H9 (cell line): ENCODE results near the gene ARHGAP15. TPM values are rescaled to one million over a fixed set of nuclear protein-coding genes. Genes with fewer than 3 reads are reported as not detected.
A peak's percentile ranks its signal among the peaks of the same experiment; 100 is the strongest.

Experiments used
- DNase-seq: peaks from one replicate; pipeline ENCODE4 v3.0.0-alpha.2; 2017
- H2AFZ ChIP-seq: one replicate; pipeline ENCODE4 v1.6.1; 2013; ENCODE audit warnings: mild to moderate bottlenecking, low read length, control low read depth, moderate library complexity
- H2AK5ac ChIP-seq: 2 replicates; pipeline ENCODE4 v1.6.1; 2013; ENCODE audit warnings: low read length, control low read depth, mixed read lengths; ENCODE audit not compliant: insufficient read length
- H2BK120ac ChIP-seq: one replicate; pipeline ENCODE4 v1.6.1; 2013; ENCODE audit warnings: low read depth, mild to moderate bottlenecking, low read length, control low read depth, inconsistent platforms; ENCODE audit not compliant: poor library complexity, severe bottlenecking
- H2BK12ac ChIP-seq: 2 replicates; pipeline ENCODE4 v1.6.1; 2013; ENCODE audit warnings: low read length, control low read depth, mixed read lengths, low read depth; ENCODE audit not compliant: insufficient read length
- H2BK15ac ChIP-seq: 2 replicates; pipeline ENCODE4 v1.6.1; 2013; ENCODE audit warnings: low read depth, low read length, control low read depth
- H2BK20ac ChIP-seq: one replicate; pipeline ENCODE4 v1.6.1; 2013; ENCODE audit warnings: low read depth, mild to moderate bottlenecking, low read length, control low read depth, inconsistent platforms; ENCODE audit not compliant: poor library complexity, severe bottlenecking
- H2BK5ac ChIP-seq: 2 replicates; pipeline ENCODE4 v1.6.1; 2013; ENCODE audit warnings: low read length, control low read depth, mixed read lengths; ENCODE audit not compliant: insufficient read length
- H3K14ac ChIP-seq: 2 replicates; pipeline ENCODE4 v1.6.1; 2013; ENCODE audit warnings: low read length, control low read depth; ENCODE audit not compliant: insufficient read depth
- H3K18ac ChIP-seq: 2 replicates; pipeline ENCODE4 v1.6.1; 2013; ENCODE audit warnings: low read depth, mild to moderate bottlenecking, mixed read lengths, low read length, control low read depth; ENCODE audit not compliant: insufficient read length
- H3K23ac ChIP-seq: 2 replicates; pipeline ENCODE4 v1.6.1; 2013; ENCODE audit warnings: low read length, control low read depth, mixed read lengths, low read depth; ENCODE audit not compliant: insufficient read length
- H3K23me2 ChIP-seq: 2 replicates; pipeline ENCODE4 v1.6.1; 2013; ENCODE audit warnings: low read depth, mild to moderate bottlenecking, mixed read lengths, low read length, control low read depth; ENCODE audit not compliant: insufficient read length, poor library complexity, severe bottlenecking
- H3K27ac ChIP-seq: 2 replicates; pipeline ENCODE4 v1.5.1; 2013; ENCODE audit warnings: low read length, control low read depth, mixed read lengths, low read depth; ENCODE audit not compliant: insufficient read length
- H3K27me3 ChIP-seq: 2 replicates; pipeline ENCODE4 v1.6.1; 2013; ENCODE audit warnings: low read length, control low read depth, inconsistent platforms; ENCODE audit not compliant: insufficient read depth
- H3K4ac ChIP-seq: 2 replicates; pipeline ENCODE4 v1.6.1; 2013; ENCODE audit warnings: low read depth, mild to moderate bottlenecking, control low read depth, inconsistent platforms, low read length, moderate library complexity
- H3K4me1 ChIP-seq: 2 replicates; pipeline ENCODE4 v1.6.1; 2013; ENCODE audit warnings: low read length, control low read depth, inconsistent platforms; ENCODE audit not compliant: insufficient read depth
- H3K4me2 ChIP-seq: 2 replicates; pipeline ENCODE4 v1.6.1; 2013; ENCODE audit warnings: low read length, control low read depth, mixed read lengths; ENCODE audit not compliant: insufficient read length, insufficient read depth
- H3K56ac ChIP-seq: 2 replicates; pipeline ENCODE4 v1.6.1; 2013; ENCODE audit warnings: low read depth, mild to moderate bottlenecking, mixed read lengths, low read length, control low read depth; ENCODE audit not compliant: insufficient read length
- H3K79me1 ChIP-seq: 2 replicates; pipeline ENCODE4 v1.6.1; 2013; ENCODE audit warnings: low read depth, mild to moderate bottlenecking, moderate library complexity, low read length, control low read depth, inconsistent platforms; ENCODE audit not compliant: insufficient read depth, poor library complexity, severe bottlenecking
- H3K79me2 ChIP-seq: 2 replicates; pipeline ENCODE4 v1.6.1; 2013; ENCODE audit warnings: low read length, control low read depth, inconsistent platforms; ENCODE audit not compliant: insufficient read depth
- H3K9ac ChIP-seq: 2 replicates; pipeline ENCODE4 v1.6.1; 2013; ENCODE audit warnings: low read length, control low read depth, mixed read lengths; ENCODE audit not compliant: insufficient read length; ENCODE audit errors: extremely low read depth
- H3K9me3 ChIP-seq: one replicate; pipeline ENCODE4 v1.6.1; 2013; ENCODE audit warnings: low read depth, low read length, inconsistent platforms; ENCODE audit not compliant: control insufficient read depth
- H3T11ph ChIP-seq: one replicate; pipeline ENCODE4 v1.6.1; 2013; ENCODE audit warnings: mild to moderate bottlenecking, low read length, control low read depth, inconsistent platforms
- H4K20me1 ChIP-seq: one replicate; pipeline ENCODE4 v1.6.1; 2013; ENCODE audit not compliant: control insufficient read depth, insufficient read length, insufficient read depth
- H4K5ac ChIP-seq: 2 replicates; pipeline ENCODE4 v1.6.1; 2013; ENCODE audit warnings: low read depth, mild to moderate bottlenecking, mixed read lengths, low read length, control low read depth; ENCODE audit not compliant: insufficient read length
- H4K8ac ChIP-seq: replicated peaks from 2 replicates; pipeline ENCODE4 v1.6.1; 2013; ENCODE audit warnings: low read length, control low read depth, mixed read lengths, low read depth; ENCODE audit not compliant: insufficient read length
- H4K91ac ChIP-seq: 2 replicates; pipeline ENCODE4 v1.6.1; 2013; ENCODE audit warnings: low read depth, mild to moderate bottlenecking, moderate library complexity, mixed read lengths, low read length, control low read depth; ENCODE audit not compliant: insufficient read length
- H3K27ac Mint-ChIP-seq, 3 experiments: 2 replicates in 2 of 3; 3 replicates in 1 of 3; pipeline ENCODE4 v1.8.0; 2020 to 2021; ENCODE audit warnings: mixed read lengths in 3 of 3, mild to moderate bottlenecking in 1 of 3, moderate library complexity in 1 of 3
- H3K27me3 Mint-ChIP-seq: 2 replicates; pipeline ENCODE4 v1.8.0; 2021; ENCODE audit warnings: low read depth, mild to moderate bottlenecking, moderate library complexity, mixed read lengths
- H3K36me3 Mint-ChIP-seq, 3 experiments: 2 replicates in 2 of 3; 3 replicates in 1 of 3; pipeline ENCODE4 v1.8.0; 2020 to 2021; ENCODE audit warnings: low read depth in 3 of 3, mixed read lengths in 3 of 3; ENCODE audit not compliant: insufficient read depth in 1 of 3
- H3K4me1 Mint-ChIP-seq, 2 experiments: 2 replicates each; pipeline ENCODE4 v1.8.0; 2020; ENCODE audit warnings: mixed read lengths in 2 of 2
- H3K4me3 Mint-ChIP-seq, 2 experiments: 2 replicates in 1 of 2; 3 replicates in 1 of 2; pipeline ENCODE4 v1.8.0; 2020 to 2021; ENCODE audit warnings: mild to moderate bottlenecking in 2 of 2, mixed read lengths in 2 of 2, moderate library complexity in 1 of 2
- H3K9me3 Mint-ChIP-seq, 2 experiments: 2 replicates in 1 of 2; 3 replicates in 1 of 2; pipeline ENCODE4 v1.8.0; 2020; ENCODE audit warnings: mild to moderate bottlenecking in 2 of 2, mixed read lengths in 2 of 2, moderate library complexity in 1 of 2
- CTCF ChIP-seq: fragments of 200-600 bp; sonication (generic); conservative IDR thresholded peaks from 3 replicates; pipeline ENCODE4 v1.8.0; 2021; ENCODE audit warnings: antibody characterized with exemption, mild to moderate bottlenecking
- WGBS: extraction: QIAGEN DNeasy Blood & Tissue Kit; methylation state at CpG from one replicate; pipeline ENCODE4 v1.1.7; 2013; ENCODE audit warnings: missing lambda C conversion rate, low lambda C conversion rate, mixed read lengths; ENCODE audit not compliant: insufficient read length; ENCODE audit errors: extremely low coverage; 5-methylcytosine and 5-hydroxymethylcytosine counted together
- total RNA-seq: library from RNA; stranded (reverse); gene quantifications from 2 replicates; pipeline ENCODE4 v1.2.1, GENCODE V29; 2021

The ARHGAP15 gene
- total RNA-seq, 1 experiment from 2014 or later, result not detected

- WGBS, result no CpG with 5 or more reads among the region's 5 CpGs
- no peak overlapping the region for H2BK12ac ChIP-seq
Measured at GRCh38 chr2:143607231-143608062, 478.2 kb downstream of the ARHGAP15 start.

More at GRCh38 chr2:143607231-143608062, 478.2 kb downstream of the ARHGAP15 start:
- H2AK5ac ChIP-seq, result no peak overlapping the region
- Mint-ChIP-seq H3K27me3 (no peaks in the 10 kb centered on the region), H3K4me3 (no peak overlapping the region), H3K27ac (peak overlapping the region; percentile 24 to 84 (median 83); a peak in 5 of 7 replicates), H3K36me3 (no peaks in the 10 kb centered on the region; a peak in 1 of 7 replicates), H3K4me1 (peaks cover 55 to 63% of the 10 kb centered on the region in 2 experiments), H3K9me3 (no peaks in the 10 kb centered on the region)
- H3K56ac ChIP-seq, result no peak overlapping the region
- H3K9ac ChIP-seq, result no peak overlapping the region
- no peak for TF ChIP-seq CTCF
- H4K5ac ChIP-seq, result no peak overlapping the region
- peak overlapping the region; percentile 40 for H2AFZ ChIP-seq
- H3K79me1 ChIP-seq, result no peaks in the 10 kb centered on the region
- H2BK15ac ChIP-seq, result no peak overlapping the region
- H3K9me3 ChIP-seq, result no peaks in the 10 kb centered on the region
- H2BK5ac ChIP-seq, result no peak overlapping the region
- no peak overlapping the region for H3K18ac ChIP-seq
- H2BK20ac ChIP-seq, result no peak overlapping the region
- peak overlapping the region; percentile 17 for H3T11ph ChIP-seq
- H3K4me2 ChIP-seq, result peak overlapping the region; percentile 37
- no peak overlapping the region for H3K23ac ChIP-seq
- peak; percentile 34 for DNase-seq
- no peaks in the 10 kb centered on the region for H3K79me2 ChIP-seq
- H3K4me1 ChIP-seq, result peaks cover 10% of the 10 kb centered on the region; the same call in 1 of the 2 replicates
- no peak overlapping the region; the same call in 1 of the 2 replicates for H3K14ac ChIP-seq
- no peaks in the 10 kb centered on the region for H3K27me3 ChIP-seq
- H3K23me2 ChIP-seq, result no peaks in the 10 kb centered on the region
- peak overlapping the region; percentile 51 for H3K27ac ChIP-seq
- no peak overlapping the region for H2BK120ac ChIP-seq
- H4K91ac ChIP-seq, result no peak overlapping the region
- no peak overlapping the region for H4K8ac ChIP-seq
- H4K20me1 ChIP-seq, result no peaks in the 10 kb centered on the region
- H3K4ac ChIP-seq, result no peak overlapping the region
